Pulmonary artery endothelial cell (primary cell): ENCODE results near the gene MED26. TPM values are rescaled to one million over a fixed set of nuclear protein-coding genes. Genes with fewer than 3 reads are reported as not detected.

Experiments
- DNase-seq: peaks from one replicate; pipeline ENCODE4 v3.0.0-alpha.2; 2011; ENCODE audit warnings: low read depth, low spot score
- total RNA-seq: library from RNA; depleted of rRNA; stranded (reverse); fragments of >200 nt; gene quantifications from 2 replicates; pipeline ENCODE4 v1.2.3, GENCODE V29; 2014

MED26 gene
- total RNA-seq, 1 donor from 2014 or later: 4.4 TPM

GRCh38 chr19:16614941-16615340, 13.1 kb downstream of the MED26 start:
- no peak for DNase-seq

- DNase-seq: no peak
Measured at GRCh38 chr19:16613841-16614240, 14.2 kb downstream of the MED26 start.

- no peak for DNase-seq
Measured at GRCh38 chr19:16612636-16613035, 15.4 kb downstream of the MED26 start.

GRCh38 chr19:16611121-16611520, 16.9 kb downstream of the MED26 start:
- DNase-seq: no peak

- DNase-seq: no peak
Measured at GRCh38 chr19:16609511-16610200, 18.3 kb downstream of the MED26 start.

- no peak for DNase-seq
Measured at GRCh38 chr19:16608290-16608739, 19.7 kb downstream of the MED26 start.

GRCh38 chr19:16607819-16608218, 20.2 kb downstream of the MED26 start:
- no peak for DNase-seq

GRCh38 chr19:16605553-16605994, 22.4 kb downstream of the MED26 start:
- DNase-seq: no peak

GRCh38 chr19:16605115-16605514, 22.9 kb downstream of the MED26 start:
- no peak for DNase-seq

- DNase-seq: no peak
Measured at GRCh38 chr19:16604615-16605014, 23.4 kb downstream of the MED26 start.

- DNase-seq: no peak
Measured at GRCh38 chr19:16603090-16603489, 24.9 kb downstream of the MED26 start.

- DNase-seq: no peak
Measured at GRCh38 chr19:16601378-16602052, 26.5 kb downstream of the MED26 start.

GRCh38 chr19:16600824-16601223, 27.2 kb downstream of the MED26 start:
- no peak for DNase-seq

- DNase-seq: no peak
Measured at GRCh38 chr19:16599655-16600346, 28.2 kb downstream of the MED26 start.

- no peak for DNase-seq
Measured at GRCh38 chr19:16598848-16599247, 29.2 kb downstream of the MED26 start.

GRCh38 chr19:16596399-16596798, 31.6 kb downstream of the MED26 start:
- DNase-seq: no peak

- no peak for DNase-seq
Measured at GRCh38 chr19:16595097-16595496, 32.9 kb downstream of the MED26 start.

- no peak for DNase-seq
Measured at GRCh38 chr19:16594681-16595091, 33.3 kb downstream of the MED26 start.

- DNase-seq: no peak
Measured at GRCh38 chr19:16594131-16594586, 33.8 kb downstream of the MED26 start.

GRCh38 chr19:16593181-16593580, 34.8 kb downstream of the MED26 start:
- DNase-seq: no peak

GRCh38 chr19:16591803-16592556, 36.0 kb downstream of the MED26 start:
- no peak for DNase-seq
